GM19351 (cell line): Measurements from ENCODE around the gene NCS1.

Experiments
- ATAC-seq: cut with Tn5 transposase; IDR thresholded peaks from one replicate; pipeline ENCODE4 v1.9.1; 2021; ENCODE audit warnings: mild to moderate bottlenecking, moderate library complexity; ENCODE audit not compliant: unreplicated experiment

The NCS1 gene

GRCh38 chr9:130211548-130212226 lies 39.5 kb downstream of the NCS1 start:
- no peak for ATAC-seq

DNA sequence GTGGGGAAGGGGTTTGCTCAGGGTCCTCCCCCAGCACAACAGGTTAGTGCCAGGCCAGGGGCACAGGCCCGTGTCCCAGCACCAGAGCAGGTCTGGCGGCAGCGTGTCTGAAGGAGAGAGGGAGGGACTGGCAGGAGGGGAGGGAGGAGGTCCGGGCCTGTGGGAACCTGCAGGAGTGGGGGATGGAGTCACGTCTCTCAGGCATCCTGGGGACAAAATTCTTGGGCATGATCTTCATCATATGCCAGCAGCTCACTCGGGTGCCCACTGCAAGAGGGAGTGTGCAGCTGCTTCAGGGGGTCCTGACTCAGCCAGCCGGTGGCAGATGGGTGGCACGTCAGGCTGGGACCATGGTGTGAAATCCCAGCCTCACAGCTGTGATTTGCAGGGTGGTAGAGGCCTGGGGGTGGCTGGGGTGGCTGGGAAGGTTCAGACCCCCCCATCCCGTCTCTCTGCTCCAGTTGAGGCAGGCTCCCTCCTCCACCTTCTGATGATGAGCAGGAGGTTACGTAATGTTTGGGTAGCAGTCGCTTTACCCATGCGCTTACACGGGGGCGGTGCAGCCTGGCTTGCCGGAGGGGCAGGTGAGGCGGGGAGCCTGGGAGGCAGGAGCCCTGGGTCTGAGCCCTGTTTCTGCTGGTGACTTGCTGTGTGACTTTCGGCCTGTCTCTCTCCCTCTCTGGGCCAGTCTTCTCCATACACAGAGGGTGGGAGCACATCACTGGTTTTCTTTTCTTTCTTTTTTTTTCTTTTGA lies 40.5 kb downstream of the NCS1 start:
- ATAC-seq, result no peak

GRCh38 chr9:130213911-130214761 lies 41.9 kb downstream of the NCS1 start:
- ATAC-seq, result no peak

DNA sequence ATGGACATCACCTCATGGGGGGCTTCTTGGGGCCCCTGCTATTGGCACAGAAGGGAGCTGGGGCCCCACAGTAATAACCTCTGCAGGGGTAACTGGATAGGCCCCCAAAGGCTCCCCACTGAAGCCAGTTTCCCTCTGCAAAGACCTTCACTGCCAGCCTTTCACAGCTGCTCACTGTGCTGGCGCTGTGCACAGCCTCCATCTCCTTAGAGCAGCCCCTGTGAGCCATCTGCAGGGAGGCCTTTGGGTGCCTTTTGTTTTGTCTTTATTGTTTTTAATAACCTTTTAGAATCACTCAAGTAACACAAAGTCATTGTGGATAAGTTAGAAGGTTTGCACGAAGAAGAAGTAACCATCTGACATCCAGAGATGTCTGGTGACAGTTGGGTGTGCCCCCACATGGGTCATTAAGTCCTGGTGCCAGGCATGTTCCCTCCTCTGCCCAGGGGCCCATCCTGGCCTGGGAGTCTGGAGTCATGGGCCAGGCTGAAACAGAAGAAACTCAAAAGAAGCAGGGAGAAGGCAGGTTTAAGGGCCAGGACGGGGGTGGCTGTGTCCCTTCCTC lies 42.7 kb downstream of the NCS1 start:
- ATAC-seq, result no peak

GRCh38 chr9:130215341-130216119 lies 43.3 kb downstream of the NCS1 start:
- ATAC-seq, result no peak

GRCh38 chr9:130217838-130218237 lies 45.6 kb downstream of the NCS1 start:
- no peak for ATAC-seq

- ATAC-seq, result no peak
Observed at GRCh38 chr9:130219661-130220096, 47.5 kb downstream of the NCS1 start.

GRCh38 chr9:130220352-130220751 lies 48.1 kb downstream of the NCS1 start:
- no peak for ATAC-seq

- ATAC-seq, result no peak
Observed at GRCh38 chr9:130222833-130223232, 50.6 kb downstream of the NCS1 start.

DNA sequence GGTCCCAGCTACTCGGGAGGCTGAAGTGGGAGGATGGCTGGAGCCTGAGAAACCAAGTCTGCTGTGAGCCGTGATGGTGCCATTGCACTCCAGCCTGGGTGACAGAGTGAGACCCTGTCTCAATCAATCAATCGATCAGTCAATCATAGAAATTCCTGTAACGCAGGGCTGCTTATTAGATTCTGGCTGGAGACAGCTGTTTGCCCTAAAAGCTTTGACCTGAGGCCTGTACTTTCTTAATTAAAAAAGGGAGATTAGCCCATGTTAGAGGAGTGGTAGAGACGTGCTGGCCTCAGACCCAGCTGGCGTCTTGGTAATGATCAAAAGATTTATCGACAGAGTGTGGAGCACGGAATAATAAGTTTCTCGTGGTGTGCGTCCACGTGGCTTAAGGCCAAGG lies 52.9 kb downstream of the NCS1 start:
- no peak for ATAC-seq

- ATAC-seq, result no peak
Observed at GRCh38 chr9:130225586-130225985, 53.4 kb downstream of the NCS1 start.

- no peak for ATAC-seq
Observed at GRCh38 chr9:130226112-130226511, 53.9 kb downstream of the NCS1 start.

DNA sequence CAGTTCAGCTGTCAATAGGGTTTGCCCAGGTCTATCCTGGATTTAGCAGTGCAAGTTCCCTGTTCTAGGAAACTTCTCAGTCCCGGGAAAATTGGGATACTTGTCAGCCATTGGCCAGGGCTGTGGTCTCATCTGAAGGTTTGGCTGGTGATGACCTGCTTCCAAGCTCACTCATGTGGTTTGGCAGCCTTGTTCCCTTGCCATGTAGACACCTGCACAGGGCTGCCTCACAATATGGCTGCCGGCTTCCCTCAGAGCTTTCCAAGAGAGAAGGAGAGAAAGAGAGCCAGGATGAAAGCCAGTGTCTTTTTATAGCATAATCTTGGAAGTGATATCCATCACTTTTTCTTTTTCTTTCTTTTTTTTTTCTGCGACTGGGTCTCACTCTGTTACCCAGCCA lies 55.6 kb downstream of the NCS1 start:
- ATAC-seq, result no peak

DNA sequence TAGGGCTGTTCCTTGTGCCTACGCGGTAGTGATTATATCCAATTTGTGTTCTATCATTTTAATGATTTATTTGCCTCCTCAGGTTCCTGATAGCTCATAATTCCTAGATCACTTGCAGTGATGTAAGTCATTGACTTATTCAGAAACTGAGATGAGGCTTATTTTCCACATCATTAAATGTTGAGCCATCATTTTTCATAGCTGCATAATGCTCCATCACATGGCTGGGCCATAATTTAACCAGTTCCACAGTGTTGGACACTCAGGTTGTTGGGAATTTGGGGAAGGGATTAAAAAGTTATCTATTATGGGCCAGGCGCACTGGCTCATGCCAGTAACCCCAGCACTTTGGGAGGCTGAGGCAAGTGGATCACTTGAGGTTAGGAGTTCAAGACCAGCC lies 57.6 kb downstream of the NCS1 start:
- ATAC-seq, result no peak

DNA sequence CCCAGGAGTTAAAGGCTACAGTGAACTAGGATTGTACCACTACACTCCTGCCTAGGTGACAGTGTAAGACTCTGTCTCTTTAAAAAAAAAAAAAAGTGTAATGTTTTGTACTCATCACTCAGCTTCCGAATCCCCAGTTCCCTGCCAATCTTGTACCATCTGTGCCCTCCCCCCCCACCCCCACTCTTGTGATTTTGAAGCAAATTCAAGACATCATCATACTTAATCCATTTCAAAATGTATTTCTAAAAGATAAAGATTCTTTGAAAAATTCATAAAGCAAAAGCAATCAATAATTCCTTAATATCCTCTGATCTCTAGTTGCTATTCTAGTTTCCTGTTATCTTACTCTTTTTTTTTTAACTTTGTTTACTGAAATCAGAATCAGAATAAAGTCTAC lies 58.4 kb downstream of the NCS1 start:
- no peak for ATAC-seq

GRCh38 chr9:130232899-130233586 lies 60.8 kb downstream of the NCS1 start:
- ATAC-seq, result no peak

DNA sequence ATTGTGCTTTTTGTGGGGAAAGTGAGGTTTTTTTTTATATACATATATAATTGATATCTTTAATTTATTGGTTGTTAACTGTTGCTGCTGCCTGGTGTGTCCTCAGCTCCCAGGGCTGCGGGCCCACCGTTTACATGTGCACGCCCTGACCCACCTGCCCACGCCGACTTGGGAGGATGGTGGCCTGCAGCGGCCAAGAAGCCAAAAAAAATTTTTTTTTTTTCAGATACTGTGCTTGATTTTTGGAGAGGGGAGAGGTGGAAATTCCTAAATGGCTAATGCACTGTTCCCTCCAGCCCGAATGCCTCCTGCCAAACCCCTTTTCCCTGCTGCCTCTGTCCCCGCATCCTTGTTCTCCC lies 61.4 kb downstream of the NCS1 start:
- ATAC-seq, result no peak

- ATAC-seq, result no peak
Observed at GRCh38 chr9:130234340-130235260, 62.4 kb downstream of the NCS1 start.
